Neural crest cell (in vitro differentiated cells): Measurements from ENCODE around the gene SCARB1. TPM values are rescaled to one million over a fixed set of nuclear protein-coding genes. Genes with fewer than 3 reads are reported as not detected.

Source experiments
- DNase-seq: peaks from one replicate; pipeline ENCODE4 v3.0.0; 2021; ENCODE audit warnings: low read depth, mixed read lengths, low spot score
- H3K27ac Mint-ChIP-seq: one replicate; pipeline ENCODE4 v1.8.0; 2021; ENCODE audit warnings: mild to moderate bottlenecking, mixed read lengths; ENCODE audit not compliant: unreplicated experiment
- H3K27me3 Mint-ChIP-seq: 2 replicates; pipeline ENCODE4 v1.8.0; 2021; ENCODE audit warnings: low read depth, mild to moderate bottlenecking, mixed read lengths
- H3K36me3 Mint-ChIP-seq: 2 replicates; pipeline ENCODE4 v1.8.0; 2021; ENCODE audit warnings: low read depth, mild to moderate bottlenecking, mixed read lengths
- H3K4me1 Mint-ChIP-seq: 2 replicates; pipeline ENCODE4 v1.8.0; 2021; ENCODE audit warnings: mixed read lengths
- H3K4me3 Mint-ChIP-seq: one replicate; pipeline ENCODE4 v1.8.0; 2021; ENCODE audit warnings: mild to moderate bottlenecking, mixed read lengths
- H3K9me3 Mint-ChIP-seq: 2 replicates; pipeline ENCODE4 v1.8.0; 2021; ENCODE audit warnings: mixed read lengths
- total RNA-seq: library from RNA; stranded (reverse); gene quantifications from 2 replicates; pipeline ENCODE4 v1.2.1, GENCODE V29; 2021
- TF ChIP-seq, protein P1 (sequence below): fragments of 200-600 bp; sonication (generic); conservative IDR thresholded peaks from 2 replicates; pipeline ENCODE4 v1.5.0; 2021; ENCODE audit warnings: antibody characterized with exemption, mild to moderate bottlenecking

Gene SCARB1
- total RNA-seq, 1 donor from 2014 or later, result 50.9 TPM

DNA sequence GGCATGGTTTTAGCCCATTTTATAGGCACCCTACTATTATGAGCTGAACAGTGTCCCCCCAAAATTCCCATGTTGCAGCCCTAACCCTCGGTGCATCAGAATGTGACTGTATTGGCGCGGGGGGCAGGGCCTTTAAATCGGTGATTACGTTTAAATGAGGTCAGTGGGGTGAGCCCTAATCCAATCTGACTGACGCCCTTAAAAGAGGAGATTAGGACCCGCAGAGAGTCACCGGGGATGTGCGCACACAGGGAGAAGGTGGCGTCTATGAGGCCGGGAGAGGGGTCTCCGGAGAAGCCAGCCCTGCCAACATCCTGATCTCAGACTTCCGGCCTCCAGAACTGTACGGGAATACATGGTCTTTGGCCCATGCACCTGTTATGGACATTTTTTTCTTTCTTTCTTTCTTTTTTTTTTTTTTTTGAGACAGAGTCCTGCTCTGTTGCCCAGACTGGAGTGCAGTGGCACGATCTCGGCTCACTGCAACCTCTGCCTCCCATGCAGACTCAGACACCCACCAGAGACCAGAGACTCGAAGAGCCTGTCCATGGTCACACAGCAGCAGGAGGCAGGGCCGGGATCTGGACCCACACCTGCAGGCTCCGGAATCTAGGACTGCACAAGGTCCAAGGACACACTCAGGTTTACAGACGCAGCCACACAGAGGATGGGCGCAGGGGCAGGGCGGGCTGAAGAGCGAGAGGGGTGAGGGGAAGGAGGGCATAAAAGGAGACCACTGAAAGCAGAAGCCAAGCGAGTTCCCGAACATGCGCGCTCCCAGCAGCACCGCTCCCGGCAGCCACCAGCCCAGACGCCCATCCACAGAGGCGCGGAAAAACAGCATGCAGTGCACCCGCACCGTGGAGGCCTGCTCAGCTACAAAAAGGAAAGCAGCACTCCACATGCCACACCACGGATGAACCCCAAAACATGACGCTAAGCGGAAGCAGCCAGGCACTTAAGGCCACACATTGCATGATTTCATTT is 19.0 kb downstream of the SCARB1 start:
- no peak overlapping the region for H3K4me3 Mint-ChIP-seq
- no peaks in the 10 kb centered on the region for H3K9me3 Mint-ChIP-seq
- peaks cover 41% of the 10 kb centered on the region for H3K4me1 Mint-ChIP-seq
- H3K27ac Mint-ChIP-seq, result no peak overlapping the region
- H3K27me3 Mint-ChIP-seq, result no peaks in the 10 kb centered on the region
- H3K36me3 Mint-ChIP-seq, result no peaks in the 10 kb centered on the region
- TF ChIP-seq, protein P1, sequence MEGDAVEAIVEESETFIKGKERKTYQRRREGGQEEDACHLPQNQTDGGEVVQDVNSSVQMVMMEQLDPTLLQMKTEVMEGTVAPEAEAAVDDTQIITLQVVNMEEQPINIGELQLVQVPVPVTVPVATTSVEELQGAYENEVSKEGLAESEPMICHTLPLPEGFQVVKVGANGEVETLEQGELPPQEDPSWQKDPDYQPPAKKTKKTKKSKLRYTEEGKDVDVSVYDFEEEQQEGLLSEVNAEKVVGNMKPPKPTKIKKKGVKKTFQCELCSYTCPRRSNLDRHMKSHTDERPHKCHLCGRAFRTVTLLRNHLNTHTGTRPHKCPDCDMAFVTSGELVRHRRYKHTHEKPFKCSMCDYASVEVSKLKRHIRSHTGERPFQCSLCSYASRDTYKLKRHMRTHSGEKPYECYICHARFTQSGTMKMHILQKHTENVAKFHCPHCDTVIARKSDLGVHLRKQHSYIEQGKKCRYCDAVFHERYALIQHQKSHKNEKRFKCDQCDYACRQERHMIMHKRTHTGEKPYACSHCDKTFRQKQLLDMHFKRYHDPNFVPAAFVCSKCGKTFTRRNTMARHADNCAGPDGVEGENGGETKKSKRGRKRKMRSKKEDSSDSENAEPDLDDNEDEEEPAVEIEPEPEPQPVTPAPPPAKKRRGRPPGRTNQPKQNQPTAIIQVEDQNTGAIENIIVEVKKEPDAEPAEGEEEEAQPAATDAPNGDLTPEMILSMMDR, result no peak
- DNase-seq, result no peak

DNA sequence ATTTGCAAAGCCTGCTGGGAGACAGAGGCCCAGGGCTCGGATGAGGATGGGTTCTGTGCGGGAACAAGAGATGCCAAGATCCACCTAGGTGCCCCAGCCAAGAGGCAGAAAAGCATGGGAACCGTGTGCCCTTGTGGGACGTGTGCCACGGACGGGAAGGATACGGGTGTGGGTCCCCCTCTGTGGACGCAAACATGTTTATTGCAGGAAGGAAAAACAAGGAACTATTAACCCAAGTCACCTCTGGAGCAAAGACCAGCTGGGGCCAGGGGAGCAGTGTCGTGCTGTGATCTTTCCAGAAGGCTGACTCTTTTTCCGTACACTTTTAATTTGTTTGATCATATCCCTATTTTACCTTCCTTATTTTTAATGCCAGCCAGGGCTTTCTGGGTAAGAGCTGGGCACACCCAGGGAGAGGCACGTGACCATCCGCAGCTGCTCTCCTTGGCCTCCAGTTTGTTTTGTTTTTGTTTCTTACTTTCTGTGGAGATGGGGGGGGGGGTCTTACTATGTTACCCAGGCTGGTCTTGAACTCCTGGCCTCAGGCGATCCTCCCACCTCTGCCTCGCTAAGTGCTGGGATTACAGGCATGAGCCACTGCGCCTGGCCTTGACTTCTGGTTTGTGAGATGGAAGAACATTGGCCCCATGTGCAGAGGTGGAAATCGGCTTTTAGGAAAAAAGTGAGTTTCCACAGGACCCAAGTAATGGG is 20.7 kb downstream of the SCARB1 start:
- no peaks in the 10 kb centered on the region for H3K27me3 Mint-ChIP-seq
- DNase-seq, result no peak
- H3K4me1 Mint-ChIP-seq, result peaks cover 40% of the 10 kb centered on the region
- no peak overlapping the region for H3K4me3 Mint-ChIP-seq
- no peaks in the 10 kb centered on the region for H3K9me3 Mint-ChIP-seq
- peak overlapping the region; percentile 75 for H3K27ac Mint-ChIP-seq
- H3K36me3 Mint-ChIP-seq, result no peaks in the 10 kb centered on the region
- TF ChIP-seq, protein P1, result no peak

DNA sequence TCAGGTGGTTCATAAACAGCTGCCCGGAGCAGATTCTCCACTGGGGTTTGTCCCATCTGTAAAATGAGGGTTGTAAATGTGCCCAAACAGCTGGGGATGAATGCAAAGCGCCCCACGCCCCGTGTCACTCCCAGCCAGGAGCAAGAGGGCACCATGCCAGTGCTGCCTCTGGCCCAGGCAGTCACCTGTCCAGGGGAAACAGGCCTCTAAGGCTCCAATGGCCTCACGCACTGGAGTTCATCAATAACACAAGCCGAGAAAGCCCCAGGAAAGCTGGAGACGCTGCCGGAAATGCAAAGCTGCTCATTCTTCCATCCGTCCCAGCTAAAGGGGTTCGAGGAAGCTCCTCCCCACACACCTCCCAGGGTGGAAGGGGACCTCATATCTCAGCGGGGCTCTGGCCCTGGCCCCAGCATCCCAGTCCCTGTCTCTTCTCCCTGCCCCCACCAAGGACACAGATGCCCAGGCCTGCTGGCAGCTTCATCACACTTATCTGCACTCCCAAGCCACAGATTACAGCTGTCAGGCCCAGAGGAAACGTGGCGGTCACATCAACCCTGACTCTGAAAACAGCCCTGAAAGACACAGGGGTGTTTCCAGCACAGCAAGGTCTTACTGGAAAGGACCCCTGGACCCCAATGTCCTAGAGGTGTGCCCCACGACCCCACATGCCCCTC is 21.5 kb downstream of the SCARB1 start:
- peaks cover 34% of the 10 kb centered on the region for H3K4me1 Mint-ChIP-seq
- no peak overlapping the region for H3K4me3 Mint-ChIP-seq
- no peak for DNase-seq
- H3K27ac Mint-ChIP-seq, result peak overlapping the region; percentile 57
- H3K9me3 Mint-ChIP-seq, result no peaks in the 10 kb centered on the region
- no peaks in the 10 kb centered on the region for H3K27me3 Mint-ChIP-seq
- no peaks in the 10 kb centered on the region for H3K36me3 Mint-ChIP-seq
- TF ChIP-seq, protein P1, result no peak

DNA sequence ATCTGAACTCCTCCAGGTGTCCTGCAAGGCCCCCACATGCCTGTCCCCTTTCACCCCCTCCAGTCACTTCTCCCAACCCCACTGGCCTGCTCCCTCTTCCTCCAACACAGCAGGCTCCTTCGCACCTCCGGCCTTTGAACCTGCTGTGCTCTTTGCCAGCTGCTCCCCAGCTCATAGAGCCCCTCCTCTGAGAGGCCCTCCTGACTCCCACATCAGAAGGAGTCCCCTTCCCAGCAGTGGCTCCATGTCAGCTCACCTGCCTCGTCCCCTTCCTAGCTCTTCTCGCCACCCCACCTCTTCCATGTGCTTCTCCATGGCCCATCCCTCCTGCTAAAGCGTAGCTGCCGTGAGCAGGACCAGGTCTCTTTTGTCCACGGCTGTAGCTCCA is 22.1 kb downstream of the SCARB1 start:
- Mint-ChIP-seq H3K4me1 (peaks cover 30% of the 10 kb centered on the region), H3K27ac (no peak overlapping the region), H3K27me3 (no peaks in the 10 kb centered on the region), H3K36me3 (no peaks in the 10 kb centered on the region), H3K4me3 (no peak overlapping the region), H3K9me3 (no peaks in the 10 kb centered on the region)
- TF ChIP-seq, protein P1, result no peak
- DNase-seq, result no peak
